SK-N-SH (cell line): ENCODE measurements around the gene SNAP91.

Experiments
- CTCF ChIP-seq: fragments of 200-600 bp; sonication (generic); IDR thresholded peaks from 2 replicates; pipeline ENCODE4 v1.6.1; 2017; ENCODE audit warnings: antibody characterized with exemption, mild to moderate bottlenecking, moderate library complexity
- ELF1 ChIP-seq: IDR thresholded peaks from 2 replicates; pipeline ENCODE4 v1.4.0; 2012
- EP300 ChIP-seq, 2 experiments: IDR thresholded peaks; 2 replicates each; pipeline versions ENCODE4 v1.4.0 to v1.6.1; 2012; ENCODE audit warnings: borderline replicate concordance in 1 of 2, low read depth in 1 of 2, low read length in 1 of 2
- FOXJ3 ChIP-seq: sonication (generic); formaldehyde crosslinking; IDR thresholded peaks from 2 replicates; pipeline ENCODE4 v1.5.1; 2020; ENCODE audit warnings: mild to moderate bottlenecking, missing genetic modification reagents
- MXI1 ChIP-seq: IDR thresholded peaks from 2 replicates; pipeline ENCODE4 v1.6.1; 2012; ENCODE audit warnings: mild to moderate bottlenecking, low read depth, low read length, improper control_type of control experiment
- POLR2AphosphoS5 ChIP-seq: IDR thresholded peaks from 2 replicates; pipeline ENCODE4 v1.6.1; 2012; ENCODE audit warnings: low read depth, low read length
- SIN3A ChIP-seq: IDR thresholded peaks from 2 replicates; pipeline ENCODE4 v1.6.1; 2012; ENCODE audit warnings: low read depth, mild to moderate bottlenecking, low read length, moderate library complexity, borderline replicate concordance

GRCh38 chr6:83518816-83519480, 190.0 kb downstream of the SNAP91 start:
- TF ChIP-seq CTCF (peak; percentile 54), MXI1 (no peak), EP300 (IDR thresholded peaks at IDR 0.05; ENCODE audit: borderline replicate concordance in 1 of 2, low read depth in 1 of 2, low read length in 1 of 2) (no peak), FOXJ3 (CRISPR knock-in tag) (no peak), SIN3A (no peak), POLR2AphosphoS5 (no peak), ELF1 (no peak)
